H54 (cell line): ENCODE measurements around the gene BPIFB1.

Experiments
- DNase-seq: peaks from one replicate; pipeline ENCODE4 v3.0.0; 2011; ENCODE audit warnings: low spot score, mixed read lengths; ENCODE audit not compliant: insufficient read length
- FAIRE-seq: peaks from 3 replicates; lab custom pipeline; 2011; peaks lifted over from hg19 to GRCh38; lab: Jason Lieb, UNC
- POLR2A ChIP-seq: IDR thresholded peaks from 2 replicates; pipeline ENCODE4 v1.6.1; 2011; ENCODE audit warnings: low read depth, mild to moderate bottlenecking, low read length

Gene BPIFB1

GRCh38 chr20:33252460-33252859, 30.6 kb upstream of the BPIFB1 start:
- DNase-seq (no peak), FAIRE-seq (no peak)
- TF ChIP-seq POLR2A = no peak

- no peak for TF ChIP-seq POLR2A
- FAIRE-seq (no peak), DNase-seq (no peak)
These were observed 28.0 kb upstream of the BPIFB1 start for GRCh38 chr20:33255005-33255404.

- DNase-seq (no peak), FAIRE-seq (no peak)
- TF ChIP-seq POLR2A = no peak
These were observed 25.8 kb upstream of the BPIFB1 start for GRCh38 chr20:33257237-33257636.

- no peak for TF ChIP-seq POLR2A
- DNase-seq (no peak), FAIRE-seq (no peak)
These were observed 23.6 kb upstream of the BPIFB1 start for GRCh38 chr20:33259371-33259770.

- TF ChIP-seq POLR2A = no peak
- no peak for FAIRE-seq
- no peak for DNase-seq
These were observed 21.5 kb upstream of the BPIFB1 start for GRCh38 chr20:33261465-33261864.

- DNase-seq (peak; percentile 60), FAIRE-seq (no peak)
- TF ChIP-seq POLR2A = no peak
These were observed 20.4 kb upstream of the BPIFB1 start for GRCh38 chr20:33262658-33263065.

- DNase-seq (no peak), FAIRE-seq (no peak)
- TF ChIP-seq POLR2A = no peak
These were observed 19.2 kb upstream of the BPIFB1 start for GRCh38 chr20:33263784-33264183.

- FAIRE-seq (no peak), DNase-seq (no peak)
- TF ChIP-seq POLR2A = no peak
These were observed 15.3 kb upstream of the BPIFB1 start for GRCh38 chr20:33267701-33268100.

- FAIRE-seq (no peak), DNase-seq (no peak)
- TF ChIP-seq POLR2A = no peak
These were observed 10.7 kb upstream of the BPIFB1 start for GRCh38 chr20:33272155-33272873.

- FAIRE-seq = no peak
- DNase-seq = no peak
- TF ChIP-seq POLR2A = no peak
These were observed 9.7 kb upstream of the BPIFB1 start for GRCh38 chr20:33273117-33273851.

- no peak for TF ChIP-seq POLR2A
- no peak for FAIRE-seq
- DNase-seq = no peak
These were observed 7.8 kb upstream of the BPIFB1 start for GRCh38 chr20:33275215-33275614.

- TF ChIP-seq POLR2A = no peak
- no peak for DNase-seq
- FAIRE-seq = no peak
These were observed 7.1 kb upstream of the BPIFB1 start for GRCh38 chr20:33275871-33276270.

GRCh38 chr20:33276303-33277113, 6.5 kb upstream of the BPIFB1 start:
- DNase-seq (no peak), FAIRE-seq (no peak)
- no peak for TF ChIP-seq POLR2A
